Measurements from ENCODE around the gene TMEM161B. TPM values are rescaled to one million over a fixed set of nuclear protein-coding genes. Genes with fewer than 3 reads are reported as not detected.

The TMEM161B gene
- total and polyA plus RNA-seq, 2 donors from 2014 or later, result 8.9 to 21.1 TPM

DNA sequence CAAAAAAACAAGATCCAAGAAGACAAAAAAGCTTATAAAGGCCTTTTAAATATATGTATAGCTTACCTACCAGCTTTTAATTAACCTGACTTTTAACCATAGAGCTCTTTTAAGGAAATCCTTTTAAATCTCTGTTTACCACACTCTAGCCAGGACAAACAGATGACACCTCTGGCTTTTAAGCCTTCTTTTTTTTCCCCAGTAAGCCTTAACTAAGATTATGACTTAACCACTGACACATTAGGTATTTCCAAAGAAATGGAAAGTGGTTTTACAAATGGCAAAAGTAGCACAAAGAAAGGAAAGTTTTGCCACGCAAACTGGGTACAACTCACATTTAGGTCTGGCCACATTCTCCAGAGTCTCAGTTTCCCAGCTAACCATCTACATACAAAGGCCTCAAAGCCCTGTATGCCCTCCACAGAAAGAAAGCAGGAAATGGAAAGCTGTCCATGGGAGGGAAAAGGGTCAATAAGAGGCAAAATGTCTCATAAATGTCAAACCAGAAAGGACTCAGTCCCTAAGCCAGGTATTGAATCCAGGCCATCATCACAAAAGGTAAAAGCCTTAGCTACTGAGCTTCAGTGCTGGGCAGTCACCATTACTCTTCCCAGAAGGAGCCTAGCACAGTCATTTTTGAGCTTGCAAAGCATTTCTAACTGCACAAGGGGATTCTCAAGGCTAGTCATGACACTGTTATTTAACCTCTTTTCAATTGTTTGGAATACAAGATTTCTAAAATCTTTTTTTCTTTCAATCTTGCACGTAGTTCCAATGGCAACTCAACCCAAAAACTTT lies 19.7 kb downstream of the TMEM161B start:
- TF ChIP-seq, protein P1, sequence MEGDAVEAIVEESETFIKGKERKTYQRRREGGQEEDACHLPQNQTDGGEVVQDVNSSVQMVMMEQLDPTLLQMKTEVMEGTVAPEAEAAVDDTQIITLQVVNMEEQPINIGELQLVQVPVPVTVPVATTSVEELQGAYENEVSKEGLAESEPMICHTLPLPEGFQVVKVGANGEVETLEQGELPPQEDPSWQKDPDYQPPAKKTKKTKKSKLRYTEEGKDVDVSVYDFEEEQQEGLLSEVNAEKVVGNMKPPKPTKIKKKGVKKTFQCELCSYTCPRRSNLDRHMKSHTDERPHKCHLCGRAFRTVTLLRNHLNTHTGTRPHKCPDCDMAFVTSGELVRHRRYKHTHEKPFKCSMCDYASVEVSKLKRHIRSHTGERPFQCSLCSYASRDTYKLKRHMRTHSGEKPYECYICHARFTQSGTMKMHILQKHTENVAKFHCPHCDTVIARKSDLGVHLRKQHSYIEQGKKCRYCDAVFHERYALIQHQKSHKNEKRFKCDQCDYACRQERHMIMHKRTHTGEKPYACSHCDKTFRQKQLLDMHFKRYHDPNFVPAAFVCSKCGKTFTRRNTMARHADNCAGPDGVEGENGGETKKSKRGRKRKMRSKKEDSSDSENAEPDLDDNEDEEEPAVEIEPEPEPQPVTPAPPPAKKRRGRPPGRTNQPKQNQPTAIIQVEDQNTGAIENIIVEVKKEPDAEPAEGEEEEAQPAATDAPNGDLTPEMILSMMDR (IDR thresholded peaks at IDR 0.05; ENCODE audit: borderline replicate concordance, extremely low read depth, insufficient read depth), result no peak
- intact Hi-C loops (cut with DNase I), result no loop called here
- no peaks in the 10 kb centered on the region for H3K27me3 ChIP-seq (ENCODE audit: control insufficient read depth, insufficient read depth, low read length)
- no peak overlapping the region for H3K27ac ChIP-seq (ENCODE audit: low read depth in 2 of 2, low read length in 2 of 2)
- no peak overlapping the region for H3K9ac ChIP-seq (ENCODE audit: low read length in 3 of 3)
- H3K4me1 ChIP-seq (ENCODE audit: control insufficient read depth in 2 of 3, insufficient read depth in 2 of 3, low read depth in 1 of 3, low read length in 3 of 3), result no peaks in the 10 kb centered on the region
- DNase-seq (no peak), FAIRE-seq (no peak)
- H3K4me3 ChIP-seq (ENCODE audit: low read length in 3 of 3), result no peak overlapping the region
- H3K36me3 ChIP-seq (ENCODE audit: control insufficient read depth in 2 of 3, insufficient read depth in 3 of 3, low read length in 3 of 3), result no peaks in the 10 kb centered on the region
- H3K9me3 ChIP-seq (ENCODE audit: control insufficient read depth in 2 of 3, insufficient read depth in 1 of 3, low read length in 3 of 3), result no peaks in the 10 kb centered on the region

DNA sequence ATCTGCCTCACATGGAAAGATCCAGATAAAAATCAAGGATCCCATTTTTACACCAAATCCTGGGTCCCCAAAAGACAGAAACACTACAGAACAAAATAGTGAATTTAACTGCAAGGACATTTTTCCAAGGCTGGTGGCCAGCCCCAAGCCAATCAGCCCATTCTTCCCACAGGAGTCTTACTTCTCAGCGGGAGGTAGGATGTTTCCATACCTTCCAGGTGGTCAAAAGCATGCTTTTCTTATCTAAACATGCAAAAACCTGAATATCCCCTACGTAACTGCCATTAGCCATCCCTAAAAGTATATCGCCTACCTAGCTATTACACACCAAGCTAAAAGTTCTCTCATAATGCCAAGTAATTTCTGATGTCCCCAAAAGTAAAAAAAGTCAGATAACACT lies 20.6 kb downstream of the TMEM161B start:
- no peak overlapping the region for H3K9ac ChIP-seq (ENCODE audit: low read length in 3 of 3)
- H3K36me3 ChIP-seq (ENCODE audit: control insufficient read depth in 2 of 3, insufficient read depth in 3 of 3, low read length in 3 of 3), result no peaks in the 10 kb centered on the region
- no peak overlapping the region for H3K27ac ChIP-seq (ENCODE audit: low read depth in 2 of 2, low read length in 2 of 2)
- intact Hi-C loops (cut with DNase I), result no loop called here
- no peak for FAIRE-seq
- no peaks in the 10 kb centered on the region for H3K9me3 ChIP-seq (ENCODE audit: control insufficient read depth in 2 of 3, insufficient read depth in 1 of 3, low read length in 3 of 3)
- H3K4me1 ChIP-seq (ENCODE audit: control insufficient read depth in 2 of 3, insufficient read depth in 2 of 3, low read depth in 1 of 3, low read length in 3 of 3), result peaks cover 0 to 2% (median 0%) of the 10 kb centered on the region in 3 donors
- H3K27me3 ChIP-seq (ENCODE audit: control insufficient read depth, insufficient read depth, low read length), result no peaks in the 10 kb centered on the region
- TF ChIP-seq, protein P1 (IDR thresholded peaks at IDR 0.05; ENCODE audit: borderline replicate concordance, extremely low read depth, insufficient read depth), result no peak
- no peak overlapping the region for H3K4me3 ChIP-seq (ENCODE audit: low read length in 3 of 3)
- no peak for DNase-seq

DNA sequence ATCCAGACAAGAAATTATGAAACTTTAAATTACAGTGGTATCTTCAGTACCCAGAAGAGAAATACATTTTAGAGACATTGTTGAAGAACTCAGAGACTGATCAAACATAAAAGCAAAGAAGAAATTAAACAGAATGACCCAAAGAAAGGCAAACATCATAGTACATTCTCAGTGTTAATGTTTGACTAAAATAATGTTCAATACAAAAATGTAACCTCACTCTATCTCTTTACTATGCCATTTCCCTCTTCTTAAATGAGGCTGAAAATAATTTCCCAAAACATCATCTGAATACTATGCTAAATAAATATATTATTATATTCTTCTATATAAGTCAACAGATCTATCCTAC lies 22.8 kb downstream of the TMEM161B start:
- H3K9me3 ChIP-seq (ENCODE audit: control insufficient read depth in 2 of 3, insufficient read depth in 1 of 3, low read length in 3 of 3), result no peaks in the 10 kb centered on the region
- FAIRE-seq (no peak), DNase-seq (no peak)
- H3K4me1 ChIP-seq (ENCODE audit: control insufficient read depth in 2 of 3, insufficient read depth in 2 of 3, low read depth in 1 of 3, low read length in 3 of 3), result peaks cover 0 to 2% (median 0%) of the 10 kb centered on the region in 3 donors
- H3K27ac ChIP-seq (ENCODE audit: low read depth in 2 of 2, low read length in 2 of 2), result no peak overlapping the region
- no peaks in the 10 kb centered on the region for H3K27me3 ChIP-seq (ENCODE audit: control insufficient read depth, insufficient read depth, low read length)
- intact Hi-C loops (cut with DNase I), result no loop called here
- H3K4me3 ChIP-seq (ENCODE audit: low read length in 3 of 3), result no peak overlapping the region
- no peak overlapping the region for H3K9ac ChIP-seq (ENCODE audit: low read length in 3 of 3)
- H3K36me3 ChIP-seq (ENCODE audit: control insufficient read depth in 2 of 3, insufficient read depth in 3 of 3, low read length in 3 of 3), result no peaks in the 10 kb centered on the region
- TF ChIP-seq, protein P1 (IDR thresholded peaks at IDR 0.05; ENCODE audit: borderline replicate concordance, extremely low read depth, insufficient read depth), result no peak
